Loucy (cell line): ENCODE results near the gene MOXD1.

Source experiments
- H2AFZ ChIP-seq: fragments of 200-600 bp; sonication (generic); 2 replicates; pipeline ENCODE4 v1.6.0; 2016; ENCODE audit warnings: antibody characterized with exemption, mild to moderate bottlenecking, low read length, moderate library complexity
- H3F3A ChIP-seq: fragments of 200-600 bp; 2 replicates; pipeline ENCODE4 v1.6.0; 2016; ENCODE audit warnings: antibody characterized with exemption, low read depth, mild to moderate bottlenecking
- H3K27me3 ChIP-seq: fragments of 200-600 bp; sonication (generic); 2 replicates; pipeline ENCODE4 v1.6.1; 2014; ENCODE audit warnings: low read length, mild to moderate bottlenecking; ENCODE audit not compliant: insufficient read depth, poor library complexity, severe bottlenecking
- H3K36me3 ChIP-seq: fragments of 200-600 bp; sonication (generic); 2 replicates; pipeline ENCODE4 v1.6.1; 2016; ENCODE audit warnings: low read length; ENCODE audit not compliant: insufficient read depth
- H3K4me1 ChIP-seq: fragments of 200-600 bp; sonication (generic); 2 replicates; pipeline ENCODE4 v1.5.1; 2014; ENCODE audit warnings: low read length, mild to moderate bottlenecking; ENCODE audit not compliant: insufficient read depth, poor library complexity, severe bottlenecking
- H3K4me2 ChIP-seq: fragments of 200-600 bp; sonication (generic); 2 replicates; pipeline ENCODE4 v1.6.0; 2014; ENCODE audit warnings: antibody characterized with exemption, low read length, low read depth, mild to moderate bottlenecking; ENCODE audit not compliant: poor library complexity, severe bottlenecking
- H3K4me3 ChIP-seq: fragments of 200-600 bp; sonication (generic); 2 replicates; pipeline ENCODE4 v1.5.1; 2014; ENCODE audit warnings: low read length, mild to moderate bottlenecking, mixed read lengths; ENCODE audit not compliant: poor library complexity, severe bottlenecking
- H3K79me2 ChIP-seq: fragments of 200-600 bp; sonication (generic); 2 replicates; pipeline ENCODE4 v1.6.1; 2014; ENCODE audit warnings: low read length; ENCODE audit not compliant: insufficient read depth
- H3K9ac ChIP-seq: fragments of 200-600 bp; sonication (generic); 2 replicates; pipeline ENCODE4 v1.6.0; 2014; ENCODE audit warnings: mild to moderate bottlenecking, low read depth, low read length, moderate library complexity; ENCODE audit not compliant: poor library complexity, severe bottlenecking
- H3K9me2 ChIP-seq: fragments of 200-600 bp; sonication (generic); replicated peaks from 2 replicates; pipeline ENCODE4 v1.6.1; 2016; ENCODE audit warnings: low read depth, low read length, mixed read lengths
- H3K9me3 ChIP-seq: fragments of 200-600 bp; sonication (generic); 2 replicates; pipeline ENCODE4 v1.6.1; 2014; ENCODE audit warnings: mild to moderate bottlenecking, antibody characterized with exemption, low read length, low read depth; ENCODE audit not compliant: insufficient read depth
- H4K20me1 ChIP-seq: fragments of 200-600 bp; sonication (generic); 2 replicates; pipeline ENCODE4 v1.6.0; 2014; ENCODE audit warnings: antibody characterized with exemption, low read length, mild to moderate bottlenecking; ENCODE audit not compliant: insufficient read depth, poor library complexity, severe bottlenecking
- CTCF ChIP-seq: fragments of 200-600 bp; sonication (generic); conservative IDR thresholded peaks from 2 replicates; pipeline ENCODE4 v1.5.1; 2014; ENCODE audit warnings: mild to moderate bottlenecking, antibody characterized with exemption, low read length
- EZH2phosphoT487 ChIP-seq: fragments of 200-600 bp; IDR thresholded peaks from 2 replicates; pipeline ENCODE4 v1.6.1; 2018; ENCODE audit warnings: antibody characterized with exemption, mild to moderate bottlenecking, moderate library complexity, borderline replicate concordance

MOXD1 gene

GRCh38 chr6:132253211-132253610, 148.1 kb downstream of the MOXD1 start:
- Histone ChIP-seq H3K9ac (no peak overlapping the region), H2AFZ (no peak overlapping the region), H3K79me2 (no peaks in the 10 kb centered on the region), H3K4me1 (no peaks in the 10 kb centered on the region), H3K4me2 (no peak overlapping the region), H4K20me1 (no peaks in the 10 kb centered on the region), H3K9me3 (no peaks in the 10 kb centered on the region), H3K36me3 (no peaks in the 10 kb centered on the region), H3F3A (no peaks in the 10 kb centered on the region), H3K27me3 (peaks cover 3% of the 10 kb centered on the region), H3K4me3 (no peak overlapping the region), H3K9me2 (no peaks in the 10 kb centered on the region)
- TF ChIP-seq EZH2phosphoT487 (no peak), CTCF (no peak)

GRCh38 chr6:132252113-132252512, 149.2 kb downstream of the MOXD1 start:
- no peaks in the 10 kb centered on the region for H3K27me3 ChIP-seq
- no peak overlapping the region for H3K4me3 ChIP-seq
- H3K79me2 ChIP-seq, result no peaks in the 10 kb centered on the region
- H4K20me1 ChIP-seq, result no peaks in the 10 kb centered on the region
- no peak overlapping the region for H3K4me2 ChIP-seq
- TF ChIP-seq CTCF (no peak), EZH2phosphoT487 (no peak)
- no peaks in the 10 kb centered on the region for H3K36me3 ChIP-seq
- no peak overlapping the region for H3K9ac ChIP-seq
- no peaks in the 10 kb centered on the region for H3K9me2 ChIP-seq
- H3K4me1 ChIP-seq, result no peaks in the 10 kb centered on the region
- H3K9me3 ChIP-seq, result no peaks in the 10 kb centered on the region
- H2AFZ ChIP-seq, result no peak overlapping the region
- no peaks in the 10 kb centered on the region for H3F3A ChIP-seq

- Histone ChIP-seq H3K9me3 (no peaks in the 10 kb centered on the region), H4K20me1 (no peaks in the 10 kb centered on the region), H3K4me2 (no peak overlapping the region), H3K27me3 (no peaks in the 10 kb centered on the region), H3F3A (no peaks in the 10 kb centered on the region), H3K9me2 (no peaks in the 10 kb centered on the region), H3K9ac (no peak overlapping the region), H3K4me3 (no peak overlapping the region), H3K4me1 (no peaks in the 10 kb centered on the region), H2AFZ (no peak overlapping the region), H3K79me2 (no peaks in the 10 kb centered on the region), H3K36me3 (no peaks in the 10 kb centered on the region)
- no peak for TF ChIP-seq CTCF
- TF ChIP-seq EZH2phosphoT487, result no peak
Observed at GRCh38 chr6:132251711-132252110, 149.6 kb downstream of the MOXD1 start.
